PC-3 (cell line): ENCODE data around the gene PLOD1.
"Not testable (repeated sequence)": the region's sequence is repeated elsewhere in the genome, so short reads cannot be mapped to it uniquely, and the experiment has no call there.

Experiments
- EZH2 ChIP-seq: fragments of 300-600 bp; sonication (generic); IDR thresholded peaks from one replicate; pipeline ENCODE4 v1.6.1; 2017; ENCODE audit warnings: antibody characterized with exemption, mild to moderate bottlenecking, low read length; ENCODE audit not compliant: unreplicated experiment
- TF ChIP-seq, protein P1 (sequence below): fragments of 300-600 bp; sonication (generic); conservative IDR thresholded peaks from 2 replicates; pipeline ENCODE4 v1.5.1; 2017; ENCODE audit warnings: antibody characterized with exemption, low read depth, mild to moderate bottlenecking, low read length

DNA sequence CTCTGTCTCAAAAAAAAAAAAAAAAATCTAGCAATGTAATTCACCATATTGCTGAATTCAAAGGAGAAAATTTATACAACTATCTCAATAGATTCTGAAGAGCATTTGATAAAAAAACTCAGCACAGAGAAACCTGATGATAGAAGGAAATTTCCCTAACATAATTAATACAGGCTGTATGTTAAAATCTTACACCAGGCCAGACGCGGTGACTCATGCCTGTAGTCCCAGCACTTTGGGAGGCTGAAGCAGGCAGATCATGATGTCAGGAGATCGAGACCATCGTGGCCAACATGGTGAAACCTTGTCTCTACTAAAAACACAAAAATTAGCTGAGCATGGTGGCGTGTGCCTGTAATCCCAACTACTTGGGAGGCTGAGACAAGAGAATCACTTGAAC lies 30.4 kb upstream of the PLOD1 start:
- TF ChIP-seq, protein P1, sequence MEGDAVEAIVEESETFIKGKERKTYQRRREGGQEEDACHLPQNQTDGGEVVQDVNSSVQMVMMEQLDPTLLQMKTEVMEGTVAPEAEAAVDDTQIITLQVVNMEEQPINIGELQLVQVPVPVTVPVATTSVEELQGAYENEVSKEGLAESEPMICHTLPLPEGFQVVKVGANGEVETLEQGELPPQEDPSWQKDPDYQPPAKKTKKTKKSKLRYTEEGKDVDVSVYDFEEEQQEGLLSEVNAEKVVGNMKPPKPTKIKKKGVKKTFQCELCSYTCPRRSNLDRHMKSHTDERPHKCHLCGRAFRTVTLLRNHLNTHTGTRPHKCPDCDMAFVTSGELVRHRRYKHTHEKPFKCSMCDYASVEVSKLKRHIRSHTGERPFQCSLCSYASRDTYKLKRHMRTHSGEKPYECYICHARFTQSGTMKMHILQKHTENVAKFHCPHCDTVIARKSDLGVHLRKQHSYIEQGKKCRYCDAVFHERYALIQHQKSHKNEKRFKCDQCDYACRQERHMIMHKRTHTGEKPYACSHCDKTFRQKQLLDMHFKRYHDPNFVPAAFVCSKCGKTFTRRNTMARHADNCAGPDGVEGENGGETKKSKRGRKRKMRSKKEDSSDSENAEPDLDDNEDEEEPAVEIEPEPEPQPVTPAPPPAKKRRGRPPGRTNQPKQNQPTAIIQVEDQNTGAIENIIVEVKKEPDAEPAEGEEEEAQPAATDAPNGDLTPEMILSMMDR, result not testable (repeated sequence)
- TF ChIP-seq EZH2, result not testable (repeated sequence)
